Myocyte (in vitro differentiated cells): ENCODE data around the gene PLG. TPM values are rescaled to one million over a fixed set of nuclear protein-coding genes. Genes with fewer than 3 reads are reported as not detected.
"Not testable (repeated sequence)": the region's sequence is repeated elsewhere in the genome, so short reads cannot be mapped to it uniquely, and the experiment has no call there.

Experiments used
- DNase-seq: peaks from one replicate; pipeline ENCODE4 v3.0.0-alpha.2; 2012; ENCODE audit warnings: low read depth
- total RNA-seq: library from RNA; depleted of rRNA; stranded (reverse); fragments of >200 nt; gene quantifications from 2 replicates; pipeline ENCODE4 v1.2.3, GENCODE V29; 2014

PLG gene
- total RNA-seq, 1 donor from 2014 or later, result not detected

- no peak for DNase-seq
Measured at GRCh38 chr6:160697826-160698225, 4.2 kb upstream of the PLG start.

GRCh38 chr6:160704688-160705087 is 2.6 kb downstream of the PLG start:
- not testable (repeated sequence) for DNase-seq

- not testable (repeated sequence) for DNase-seq
Measured at GRCh38 chr6:160708993-160709392, 6.9 kb downstream of the PLG start.

DNA sequence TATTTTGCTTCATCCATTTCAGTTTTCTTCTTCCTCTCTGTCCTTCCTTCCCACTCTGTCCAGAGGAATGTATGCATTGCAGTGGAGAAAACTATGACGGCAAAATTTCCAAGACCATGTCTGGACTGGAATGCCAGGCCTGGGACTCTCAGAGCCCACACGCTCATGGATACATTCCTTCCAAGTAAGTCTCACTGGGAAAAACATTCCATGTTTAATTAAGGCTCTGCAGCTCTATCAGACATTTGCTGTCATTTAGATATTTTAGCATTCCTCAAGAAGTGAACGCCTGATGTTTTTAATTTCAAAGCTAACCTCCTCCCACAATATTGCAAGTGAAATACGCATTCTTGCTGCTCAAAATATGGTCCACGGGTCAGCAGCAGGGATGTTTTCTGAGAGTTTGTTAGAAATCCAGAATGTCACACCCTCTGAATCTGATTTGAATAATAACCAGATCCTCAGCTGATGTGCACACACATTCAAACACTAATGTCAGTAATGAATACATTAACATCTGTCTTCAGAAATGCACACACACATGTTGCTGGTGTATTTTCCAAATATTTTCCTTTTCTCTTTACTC is 12.8 kb downstream of the PLG start:
- DNase-seq, result no peak

GRCh38 chr6:160730911-160731310 is 28.9 kb downstream of the PLG start:
- no peak for DNase-seq

DNA sequence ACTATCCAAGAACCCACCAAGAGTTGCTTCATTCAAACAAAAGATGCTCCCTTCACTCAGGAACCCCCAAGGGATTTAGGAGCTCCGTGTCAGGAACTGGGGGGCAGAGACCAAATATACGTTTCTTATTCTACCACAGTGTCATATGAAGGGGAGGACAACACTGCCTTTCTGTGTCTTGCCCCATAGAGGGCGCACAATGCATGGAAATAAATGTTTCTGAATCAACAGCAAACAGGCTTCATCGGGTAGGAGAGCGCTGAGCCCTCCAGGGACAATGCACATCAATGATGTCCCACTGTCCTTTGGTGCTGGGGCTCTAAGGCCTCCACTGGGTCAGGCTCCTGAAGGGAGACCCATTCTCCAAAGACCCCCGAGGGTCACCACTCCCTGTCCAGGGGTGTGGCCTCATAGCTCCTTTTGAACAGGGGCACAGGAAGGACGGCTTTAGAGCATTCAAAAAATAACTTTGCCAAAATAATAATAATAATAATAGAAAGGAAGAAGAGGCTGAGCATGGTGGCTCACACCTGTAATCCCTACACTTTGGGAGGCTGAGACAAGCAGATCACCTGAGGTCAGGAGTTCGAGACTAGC is 31.1 kb downstream of the PLG start:
- DNase-seq, result peak; percentile 62

GRCh38 chr6:160734627-160735026 is 32.6 kb downstream of the PLG start:
- no peak for DNase-seq

- no peak for DNase-seq
Measured at GRCh38 chr6:160735523-160735922, 33.5 kb downstream of the PLG start.

DNA sequence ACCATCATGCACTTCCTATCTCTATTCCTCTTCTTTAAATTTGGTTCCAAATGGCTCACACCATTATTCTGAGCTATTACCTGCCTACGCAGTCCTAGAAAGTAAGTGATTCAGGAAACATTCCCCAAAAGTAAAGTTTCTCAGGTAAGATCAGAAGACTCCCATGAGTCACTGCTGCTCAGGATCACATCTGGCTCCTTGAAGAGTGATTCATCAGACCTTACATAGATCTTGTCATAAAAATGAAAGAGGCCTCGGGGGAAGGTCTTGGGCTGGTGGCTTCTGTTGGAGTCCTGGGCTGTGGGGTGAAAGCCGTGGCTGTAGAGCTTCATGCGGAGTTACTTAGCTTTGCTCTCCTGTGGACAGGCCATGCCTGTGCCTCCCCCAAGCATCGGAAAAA is 35.9 kb downstream of the PLG start:
- no peak for DNase-seq

- peak; percentile 3 for DNase-seq
Measured at GRCh38 chr6:160739955-160740354, 37.9 kb downstream of the PLG start.

- not testable (repeated sequence) for DNase-seq
Measured at GRCh38 chr6:160741012-160741411, 39.0 kb downstream of the PLG start.

- DNase-seq, result no peak
Measured at GRCh38 chr6:160742090-160742489, 40.0 kb downstream of the PLG start.

DNA sequence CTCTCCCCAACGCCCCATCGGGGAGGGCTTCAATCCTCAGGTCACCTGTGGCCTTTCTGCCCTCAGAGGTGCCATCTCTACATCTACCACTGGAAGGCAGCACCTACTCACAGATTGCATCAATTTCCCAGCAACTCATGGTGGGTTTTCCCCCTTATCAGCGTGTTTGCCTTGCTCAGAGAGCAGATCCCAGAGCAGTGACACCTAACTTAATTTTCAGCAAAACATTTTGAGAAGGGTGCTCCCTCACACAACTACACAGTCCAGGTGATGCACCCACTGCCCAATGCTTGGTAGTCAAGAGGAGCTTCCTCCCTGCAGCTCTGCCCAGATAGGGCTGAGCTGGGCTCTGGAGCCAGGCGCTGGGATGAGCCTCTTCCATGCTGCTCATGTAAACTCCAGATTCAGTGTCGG is 48.2 kb downstream of the PLG start:
- no peak for DNase-seq

DNA sequence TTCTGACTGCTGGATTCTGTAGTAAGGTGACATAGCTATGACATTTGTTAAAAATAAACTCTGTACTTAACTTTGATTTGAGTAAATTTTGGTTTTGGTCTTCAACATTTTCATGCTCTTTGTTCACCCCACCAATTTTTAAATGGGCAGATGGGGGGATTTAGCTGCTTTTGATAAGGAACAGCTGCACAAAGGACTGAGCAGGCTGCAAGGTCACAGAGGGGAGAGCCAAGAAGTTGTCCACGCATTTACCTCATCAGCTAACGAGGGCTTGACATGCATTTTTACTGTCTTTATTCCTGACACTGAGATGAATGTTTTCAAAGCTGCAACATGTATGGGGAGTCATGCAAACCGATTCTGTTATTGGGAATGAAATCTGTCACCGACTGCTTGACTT is 51.2 kb downstream of the PLG start:
- DNase-seq, result not testable (repeated sequence)

DNA sequence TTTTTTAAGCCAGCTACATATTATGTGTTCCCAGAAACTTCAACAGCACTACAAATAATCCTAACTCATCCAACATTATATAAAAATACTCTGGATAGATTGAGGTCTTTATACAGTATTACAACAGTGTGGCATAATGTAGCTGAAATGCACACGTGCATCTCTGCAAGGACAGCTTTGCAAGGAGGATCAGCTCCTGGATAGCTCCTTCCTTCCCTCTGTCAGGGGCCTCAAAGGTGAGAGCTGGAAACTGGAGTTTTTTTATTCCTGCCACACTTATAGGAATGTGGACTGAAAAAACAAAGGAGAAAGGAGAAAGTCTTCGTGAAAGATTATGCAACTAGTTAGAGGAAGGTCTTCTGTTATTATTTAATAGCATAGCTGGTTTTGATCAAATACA is 53.1 kb downstream of the PLG start:
- no peak for DNase-seq

DNA sequence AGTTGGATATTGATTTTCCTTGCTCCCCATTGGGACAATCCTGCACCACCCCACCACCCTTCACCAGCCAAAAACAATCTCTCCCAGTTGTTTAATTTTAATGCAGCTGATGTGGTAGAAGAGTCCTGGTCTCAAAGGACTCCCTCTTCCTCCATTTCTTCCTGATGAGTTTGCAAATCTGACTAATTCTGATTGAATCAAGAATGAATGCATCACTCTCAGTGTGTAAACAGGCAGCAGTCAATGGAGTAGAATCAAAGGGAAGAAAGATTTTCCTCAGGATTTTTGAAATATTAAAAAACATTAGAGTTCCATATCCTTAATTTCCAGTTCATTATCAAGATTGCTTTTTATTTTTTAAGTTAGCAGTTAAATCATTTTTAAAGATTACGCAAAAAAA is 54.0 kb downstream of the PLG start:
- no peak for DNase-seq

DNA sequence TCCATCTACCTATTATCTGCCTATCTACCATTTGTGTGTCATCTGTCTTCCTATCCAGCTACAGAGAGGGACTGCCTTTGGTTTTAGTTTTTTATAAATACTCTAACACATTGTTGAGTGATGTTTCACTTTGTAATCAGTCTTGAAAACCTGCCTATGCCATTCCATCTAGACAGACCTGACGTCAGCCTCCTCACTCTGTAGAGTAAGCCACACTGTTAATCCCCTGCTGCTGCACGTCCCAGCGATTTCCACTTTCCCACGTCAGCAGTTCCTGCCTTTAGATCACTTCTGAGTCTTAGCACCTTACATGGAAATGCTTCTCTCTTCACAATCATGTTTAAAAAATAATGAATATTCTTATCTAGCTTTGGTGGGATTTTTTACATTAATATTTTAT is 54.8 kb downstream of the PLG start:
- no peak for DNase-seq

DNA sequence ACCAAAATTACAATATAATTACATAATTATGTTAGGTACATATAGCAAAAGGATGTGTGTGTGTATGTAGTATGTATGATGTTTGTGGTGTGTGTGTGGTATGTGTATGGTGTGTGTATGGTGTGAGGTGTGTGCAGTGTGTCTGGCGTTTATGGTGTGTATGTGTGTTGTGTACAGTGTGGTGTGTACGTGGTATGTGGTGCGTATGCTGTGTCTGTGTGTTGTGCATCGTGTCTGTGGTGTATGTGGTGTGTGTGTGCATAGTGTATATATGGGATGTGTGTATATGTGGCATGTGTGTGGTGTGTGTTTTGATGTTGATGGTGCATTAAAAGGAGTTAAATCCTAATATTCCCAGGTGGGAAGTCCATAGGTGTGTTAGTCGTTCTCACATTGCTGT is 62.8 kb downstream of the PLG start:
- no peak for DNase-seq

- DNase-seq, result no peak
Measured at GRCh38 chr6:160765412-160765811, 63.4 kb downstream of the PLG start.

DNA sequence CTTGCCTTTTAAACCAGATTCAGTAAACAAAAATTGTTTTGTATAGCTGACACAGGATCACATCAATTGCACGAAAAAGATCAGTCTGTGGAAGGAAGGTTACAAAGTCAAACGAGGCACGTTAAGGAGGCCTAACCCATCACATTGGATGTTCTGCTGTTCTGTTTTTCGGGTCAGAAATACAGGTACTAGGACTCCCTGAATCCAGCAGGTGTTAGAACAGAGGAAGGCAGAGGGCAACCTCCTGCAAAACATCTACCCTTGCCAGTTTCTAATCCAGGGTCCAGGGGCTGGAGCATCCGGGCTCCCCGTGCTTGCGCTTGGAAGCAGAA is 64.6 kb downstream of the PLG start:
- no peak for DNase-seq

DNA sequence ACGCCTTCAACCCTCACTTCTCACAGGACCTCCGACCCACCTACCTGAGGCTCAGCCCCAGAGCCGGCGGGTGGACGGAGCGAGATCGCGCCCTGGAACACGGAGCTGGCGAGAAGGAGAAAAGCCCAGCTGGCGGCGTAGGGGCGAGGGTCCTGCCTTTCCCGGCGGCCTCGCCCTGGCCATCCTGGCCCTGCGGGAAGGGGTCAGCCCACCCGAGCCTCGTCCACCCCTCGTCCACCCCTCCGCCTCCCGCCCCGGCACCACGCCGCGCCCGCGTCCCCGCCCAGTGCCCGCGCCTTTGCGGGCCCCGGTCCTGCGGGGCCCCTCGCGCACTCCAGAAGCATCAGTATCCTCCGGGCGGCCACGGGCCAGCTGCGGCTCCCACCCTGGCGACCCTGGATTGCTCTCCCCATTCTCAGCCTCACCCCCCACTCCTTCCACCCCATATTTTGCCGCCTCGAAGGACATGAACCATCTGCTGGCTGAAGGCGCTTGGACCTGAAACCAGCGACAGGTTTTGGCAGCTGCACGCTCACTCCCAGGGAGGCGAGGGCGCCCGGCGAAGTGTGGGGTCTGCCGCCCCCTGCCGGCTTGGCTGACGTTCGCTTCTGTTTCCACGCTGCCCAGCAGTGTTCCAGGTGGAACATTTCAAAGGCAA is 65.1 kb downstream of the PLG start:
- peak; percentile 4 for DNase-seq

GRCh38 chr6:160767647-160768019 is 65.6 kb downstream of the PLG start:
- DNase-seq, result no peak

DNA sequence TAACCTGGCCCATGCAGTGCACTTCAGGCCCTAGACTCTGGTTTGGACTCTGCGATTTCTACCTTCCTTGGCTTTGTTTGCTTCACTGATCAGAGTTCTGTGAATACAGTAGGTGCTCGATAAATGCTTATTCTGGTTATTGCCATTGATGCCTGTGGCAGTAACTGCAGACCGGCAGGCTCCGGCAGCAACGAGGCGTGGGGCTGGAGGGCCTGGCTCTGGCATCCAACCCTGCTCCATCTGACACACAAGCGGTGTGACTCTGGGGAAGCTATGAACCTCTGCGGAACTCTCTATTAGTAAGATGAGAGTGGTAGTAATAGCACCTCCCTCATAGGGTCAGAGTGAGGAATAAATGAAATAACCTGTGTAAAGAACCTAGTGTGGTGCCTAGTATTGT is 66.1 kb downstream of the PLG start:
- DNase-seq, result no peak
